HCT116 (cell line): ENCODE data around the gene DENND1A. TPM values are rescaled to one million over a fixed set of nuclear protein-coding genes. Genes with fewer than 3 reads are reported as not detected.

Experiments
- ATAC-seq: fragments of 200-7000 bp; cut with Tn5 transposase; 2 replicates; pipeline ENCODE4 v1.9.1; 2020; ENCODE audit warnings: mild to moderate bottlenecking, moderate library complexity
- BruUV-seq: library from RNA; stranded (reverse); fragments of 400-500 nt; replicated peaks from 2 replicates; lab custom pipeline; 2021; lab: Mats Ljungman, UMichigan
- CTCF ChIA-PET: fragments of 300-600 bp; sonication (Branson Sonifier 250); formaldehyde crosslinking; loops from one replicate; lab custom pipeline; 2021; ENCODE audit warnings: antibody characterized with exemption; lab: Charles Lee
- POLR2A ChIA-PET: fragments of 300-600, 350-600 bp; sonication (Branson Sonifier 250); formaldehyde crosslinking; loops from one replicate; lab custom pipeline; 2021; ENCODE audit warnings: antibody characterized with exemption; lab: Charles Lee
- RAD21 ChIA-PET, 2 experiments: fragments of 300-600 bp; sonication (Branson Sonifier 250); formaldehyde crosslinking; loops; one replicate each; lab custom pipeline; 2023; ENCODE audit warnings: low total read pairs in 2 of 2; ENCODE audit not compliant: uncharacterized antibody in 2 of 2, unreplicated experiment in 2 of 2, low non-redundant PET in 1 of 2; lab: Charles Lee
- DNase-seq: peaks from one replicate; pipeline ENCODE4 v3.0.0-alpha.2; 2010; ENCODE audit warnings: low read depth, low spot score
- H2AFZ ChIP-seq: fragments of 200-600 bp; shearing (Covaris generic), sonication (generic); 2 replicates; pipeline ENCODE4 v1.6.1; 2017; ENCODE audit warnings: low read depth, mixed run types, mixed read lengths, antibody characterized with exemption, low read length; ENCODE audit not compliant: poor library complexity, severe bottlenecking
- H3K27ac ChIP-seq: 2 replicates; pipeline ENCODE4 v1.5.1; 2012; ENCODE audit warnings: low read depth, low read length
- H3K27me3 ChIP-seq: fragments of 200-600 bp; sonication (generic); 2 replicates; pipeline ENCODE4 v1.6.1; 2016; ENCODE audit warnings: mixed run types, low read length, mixed read lengths; ENCODE audit not compliant: insufficient read depth
- H3K36me3 ChIP-seq, 2 experiments: fragments of 200-500 bp in 1 of 2; fragments of 200-600 bp in 1 of 2; sonication (Bioruptor generic) in 1 of 2; sonication (generic) in 1 of 2; 2 replicates each; pipeline versions ENCODE4 v1.5.1 to v1.6.1; 2014 to 2016; ENCODE audit warnings: low read length in 2 of 2, inconsistent platforms in 1 of 2, mixed read lengths in 1 of 2, mixed run types in 1 of 2; ENCODE audit not compliant: insufficient read depth in 2 of 2, control insufficient read depth in 1 of 2
- H3K4me1 ChIP-seq, 2 experiments: fragments of 200-600 bp in 1 of 2; sonication (generic) in 1 of 2; 2 replicates each; pipeline versions ENCODE4 v1.5.1 to v1.6.1; 2012 to 2017; ENCODE audit warnings: low read length in 2 of 2, inconsistent platforms in 1 of 2, mild to moderate bottlenecking in 1 of 2, mixed read lengths in 1 of 2, mixed run types in 1 of 2, moderate library complexity in 1 of 2; ENCODE audit not compliant: insufficient read depth in 2 of 2, control insufficient read depth in 1 of 2
- H3K4me2 ChIP-seq: fragments of 200-600 bp; sonication (generic); 2 replicates; pipeline ENCODE4 v1.6.1; 2017; ENCODE audit warnings: mixed run types, low read length, mixed read lengths
- H3K4me3 ChIP-seq, 2 experiments: fragments of 200-600 bp in 1 of 2; sonication (generic) in 1 of 2; replicated peaks in 1 of 2; 2 replicates each; pipeline ENCODE4 v1.5.1; 2011 to 2016; ENCODE audit warnings: low read length in 2 of 2, control low read depth in 1 of 2, low read depth in 1 of 2, mild to moderate bottlenecking in 1 of 2, mixed read lengths in 1 of 2, mixed run types in 1 of 2
- H3K79me2 ChIP-seq: fragments of 200-600 bp; sonication (generic); 2 replicates; pipeline ENCODE4 v1.6.1; 2017; ENCODE audit warnings: mild to moderate bottlenecking, mixed run types, low read length, moderate library complexity, mixed read lengths; ENCODE audit not compliant: insufficient read depth
- H3K9ac ChIP-seq: fragments of 200-600 bp; sonication (generic); 2 replicates; pipeline ENCODE4 v1.6.1; 2016; ENCODE audit warnings: low read length, mixed read lengths
- H3K9me2 ChIP-seq: fragments of 200-600 bp; sonication (generic), shearing (Covaris generic); 2 replicates; pipeline ENCODE4 v1.6.1; 2017; ENCODE audit warnings: mixed run types, mild to moderate bottlenecking, moderate library complexity; ENCODE audit not compliant: insufficient read depth
- H3K9me3 ChIP-seq, 2 experiments: fragments of 200-500 bp in 1 of 2; fragments of 200-600 bp in 1 of 2; sonication (Bioruptor generic) in 1 of 2; sonication (generic) in 1 of 2; 2 replicates each; pipeline ENCODE4 v1.6.1; 2014 to 2017; ENCODE audit warnings: low read length in 2 of 2, mixed read lengths in 2 of 2, inconsistent platforms in 1 of 2, low read depth in 1 of 2, mild to moderate bottlenecking in 1 of 2, mixed run types in 1 of 2, moderate library complexity in 1 of 2; ENCODE audit not compliant: control insufficient read depth in 1 of 2, insufficient read depth in 1 of 2
- H4K20me1 ChIP-seq: fragments of 200-600 bp; sonication (generic), shearing (Covaris generic); 2 replicates; pipeline ENCODE4 v1.6.1; 2017; ENCODE audit warnings: mixed run types, mild to moderate bottlenecking, moderate library complexity; ENCODE audit not compliant: insufficient read depth
- CBX3 ChIP-seq: IDR thresholded peaks from 2 replicates; pipeline ENCODE4 v1.6.1; 2012; ENCODE audit warnings: low read depth
- CEBPB ChIP-seq: IDR thresholded peaks from 2 replicates; pipeline ENCODE4 v1.6.1; 2012; ENCODE audit warnings: low read depth
- CTCF ChIP-seq, 3 experiments: fragments of 200-600 bp in 1 of 3; sonication (generic) in 1 of 3; IDR thresholded peaks in 2 of 3; conservative IDR thresholded peaks in 1 of 3; 2 replicates each; pipeline ENCODE4 v1.5.1; 2012 to 2017; ENCODE audit warnings: low read depth in 2 of 3, low read length in 2 of 3, antibody characterized with exemption in 1 of 3, borderline replicate concordance in 1 of 3, control low read depth in 1 of 3, mild to moderate bottlenecking in 1 of 3, mixed read lengths in 1 of 3, mixed run types in 1 of 3, moderate library complexity in 1 of 3; ENCODE audit not compliant: insufficient read depth in 1 of 3
- ELF1 ChIP-seq: IDR thresholded peaks from 2 replicates; pipeline ENCODE4 v1.6.1; 2012; ENCODE audit warnings: low read depth, borderline replicate concordance
- EZH2 ChIP-seq: fragments of 200-600 bp; sonication (generic); IDR thresholded peaks from 2 replicates; pipeline ENCODE4 v1.6.1; 2017; ENCODE audit warnings: antibody characterized with exemption, mixed run types
- EZH2phosphoT487 ChIP-seq: fragments of 200-600 bp; IDR thresholded peaks from 2 replicates; pipeline ENCODE4 v1.6.1; 2018; ENCODE audit warnings: antibody characterized with exemption, borderline replicate concordance
- FOSL1 ChIP-seq: IDR thresholded peaks from 2 replicates; pipeline ENCODE4 v1.6.1; 2012; ENCODE audit warnings: low read depth
- JUND ChIP-seq: IDR thresholded peaks from 2 replicates; pipeline ENCODE4 v1.6.1; 2012
- MAX ChIP-seq: IDR thresholded peaks from 2 replicates; pipeline ENCODE4 v1.6.1; 2012
- POLR2A ChIP-seq: IDR thresholded peaks from 2 replicates; pipeline ENCODE4 v1.7.0; 2011; ENCODE audit warnings: borderline replicate concordance; ENCODE audit not compliant: insufficient read depth, insufficient read length; ENCODE audit errors: extremely low read depth
- RAD21 ChIP-seq: IDR thresholded peaks from 2 replicates; pipeline ENCODE4 v1.6.1; 2012; ENCODE audit warnings: low read depth, mild to moderate bottlenecking
- REST ChIP-seq: IDR thresholded peaks from 2 replicates; pipeline ENCODE4 v1.6.1; 2012; ENCODE audit warnings: low read depth
- SRF ChIP-seq: IDR thresholded peaks from 2 replicates; pipeline ENCODE4 v1.6.1; 2012; ENCODE audit warnings: low read depth
- TCF7L2 ChIP-seq: IDR thresholded peaks from 2 replicates; pipeline ENCODE4 v1.7.0; 2011; ENCODE audit warnings: borderline replicate concordance, inconsistent platforms; ENCODE audit not compliant: insufficient read depth, insufficient read length; ENCODE audit errors: extremely low read depth
- YY1 ChIP-seq: IDR thresholded peaks from 2 replicates; pipeline ENCODE4 v1.6.1; 2011; ENCODE audit warnings: low read length, low read depth, moderate library complexity, mild to moderate bottlenecking; ENCODE audit not compliant: insufficient replicate concordance; ENCODE audit errors: extremely low read depth
- ZFX ChIP-seq: fragments of 450-650 bp; IDR thresholded peaks from 2 replicates; pipeline ENCODE4 v1.6.1; 2017
- ZNF274 ChIP-seq: fragments of 200-500 bp; sonication (Bioruptor generic); IDR thresholded peaks from 2 replicates; pipeline ENCODE4 v1.6.1; 2014; ENCODE audit warnings: mild to moderate bottlenecking, low read depth, low read length, inconsistent platforms
- intact Hi-C: fragments of 100-400 bp; cut with micrococcal nuclease; formaldehyde crosslinking; loops from 2 replicates; pipeline ENCODE4 v1.10.0; 2022
- total RNA-seq: library from RNA; stranded (reverse); gene quantifications from one replicate; pipeline ENCODE4 v1.2.1, GENCODE V29; 2021; ENCODE audit not compliant: unreplicated experiment

DENND1A gene
- total RNA-seq, 1 experiment from 2014 or later, result 33.0 TPM

- ATAC-seq, result no peak
- no peaks in the 10 kb centered on the region for H3K79me2 ChIP-seq
- no peaks in the 10 kb centered on the region for H3K9me3 ChIP-seq
- no peak overlapping the region for H3K9ac ChIP-seq
- POLR2A ChIA-PET, result no interaction called here
- no peaks in the 10 kb centered on the region for H3K9me2 ChIP-seq
- no peak overlapping the region for H3K4me3 ChIP-seq
- RAD21 ChIA-PET, result no interaction called here
- no peak overlapping the region for H2AFZ ChIP-seq
- TF ChIP-seq MAX (no peak), YY1 (no peak), EZH2phosphoT487 (no peak), ELF1 (no peak), SRF (no peak), ZFX (no peak), REST (no peak), TCF7L2 (no peak), RAD21 (no peak), CTCF (IDR thresholded peaks at IDR 0.05 in 2 of 3, conservative IDR thresholded peaks at IDR 0.05 in 1 of 3; ENCODE audit: borderline replicate concordance in 1 of 3, insufficient read depth in 1 of 3, low read depth in 2 of 3, low read length in 2 of 3) (no peak), ZNF274 (no peak), CEBPB (no peak), JUND (no peak), POLR2A (no peak), CBX3 (no peak), EZH2 (no peak), FOSL1 (no peak)
- TF ChIP-seq, all 23 proteins: peak for 0
- intact Hi-C loops, result no loop called here
- DNase-seq, result no peak
- CTCF ChIA-PET, result no interaction called here
- H3K4me1 ChIP-seq, result no peaks in the 10 kb centered on the region
- no peaks in the 10 kb centered on the region for H3K27me3 ChIP-seq
- H3K27ac ChIP-seq, result no peak overlapping the region
- H3K36me3 ChIP-seq, result no peaks in the 10 kb centered on the region
- no TSS peak for BruUV-seq
- H4K20me1 ChIP-seq, result no peaks in the 10 kb centered on the region
- H3K4me2 ChIP-seq, result no peak overlapping the region
These were observed 154.3 kb downstream of the DENND1A start for GRCh38 chr9:123775289-123776284.
